AG08396 (cell line): ENCODE data around the gene HCRT.

ENCODE experiments used
- DNase-seq: peaks from one replicate; pipeline ENCODE4 v3.0.0; 2012; ENCODE audit warnings: low spot score, mixed read lengths

The HCRT gene

GRCh38 chr17:42138749-42139492 is 46.3 kb downstream of the HCRT start:
- DNase-seq = no peak

- DNase-seq = no peak
These were observed 48.6 kb downstream of the HCRT start for GRCh38 chr17:42136654-42137051.

GRCh38 chr17:42135664-42136653 is 49.3 kb downstream of the HCRT start:
- peak; percentile 61 for DNase-seq

- DNase-seq = no peak
These were observed 50.1 kb downstream of the HCRT start for GRCh38 chr17:42135151-42135550.
